HFF-Myc (cell line): ENCODE data around the gene SASH1.

Experiments
- DNase-seq: peaks from one replicate; pipeline ENCODE4 v3.0.0-alpha.2; 2011; ENCODE audit warnings: low read depth; ENCODE audit errors: extremely low read depth
- H3K4me3 ChIP-seq: replicated peaks from 2 replicates; pipeline ENCODE4 v1.5.1; 2011; ENCODE audit warnings: low read depth, mild to moderate bottlenecking, control low read depth, low read length
- CTCF ChIP-seq: IDR thresholded peaks from 2 replicates; pipeline ENCODE4 v1.5.1; 2012; ENCODE audit warnings: mild to moderate bottlenecking, low read depth, low read length, control low read depth; ENCODE audit errors: missing control alignments

The SASH1 gene

GRCh38 chr6:148359228-148359627 is 16.6 kb downstream of the SASH1 start:
- H3K4me3 ChIP-seq = no peak overlapping the region
- DNase-seq = no peak
- TF ChIP-seq CTCF = no peak

- TF ChIP-seq CTCF = no peak
- DNase-seq = peak; percentile 22
- no peak overlapping the region for H3K4me3 ChIP-seq
Measured at GRCh38 chr6:148364056-148364824, 21.6 kb downstream of the SASH1 start.

DNA sequence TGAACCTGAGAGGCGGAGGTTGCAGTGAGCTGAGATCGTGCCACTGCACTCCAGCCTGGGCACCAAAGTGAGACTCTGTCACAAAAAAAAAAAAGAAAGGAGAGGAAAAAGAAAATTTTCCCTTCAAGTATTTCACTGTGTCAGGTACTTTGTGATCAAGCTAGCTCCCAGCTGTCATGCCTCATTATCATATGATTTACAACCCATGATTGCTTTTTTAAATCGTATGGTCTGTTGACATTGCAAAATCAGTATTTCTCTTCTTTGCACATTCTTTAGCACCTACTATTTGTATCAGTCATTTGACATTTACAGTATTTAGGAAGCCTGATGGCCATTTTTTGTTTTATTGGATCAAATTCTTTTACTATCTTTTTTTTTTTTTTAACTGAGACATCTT is 22.4 kb downstream of the SASH1 start:
- no peak overlapping the region for H3K4me3 ChIP-seq
- TF ChIP-seq CTCF = no peak
- no peak for DNase-seq

DNA sequence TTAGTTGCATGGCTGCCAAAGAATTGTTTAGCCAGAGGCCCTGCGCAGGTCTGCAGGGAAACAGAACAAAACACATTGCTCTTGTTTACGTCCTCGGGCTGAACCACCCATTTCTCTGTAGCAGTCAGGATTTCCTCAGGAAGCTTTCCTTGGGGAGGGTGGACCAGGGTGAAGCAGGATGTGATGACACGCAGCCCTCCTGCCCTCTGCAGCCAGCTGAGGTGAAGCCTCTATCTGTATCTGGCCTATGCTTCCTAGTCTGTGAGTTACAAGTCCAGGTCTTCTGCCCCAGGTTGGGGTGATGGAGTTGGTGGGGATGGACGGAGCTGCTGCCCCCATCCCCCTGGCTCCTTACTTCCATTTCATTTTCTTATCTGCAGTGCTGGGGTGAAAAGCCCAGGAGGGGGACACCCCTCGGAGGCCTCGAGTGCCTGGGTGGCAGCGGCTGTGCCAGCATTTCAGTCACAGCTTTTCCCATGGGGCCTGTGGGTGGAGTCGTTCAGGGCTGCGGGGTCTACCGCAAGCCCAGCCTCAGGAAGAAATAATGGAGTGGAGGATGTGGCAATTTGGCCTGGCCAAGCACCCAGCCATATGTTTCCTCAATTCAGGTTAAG is 24.9 kb downstream of the SASH1 start:
- DNase-seq = peak; percentile 69
- no peak for TF ChIP-seq CTCF
- H3K4me3 ChIP-seq = no peak overlapping the region

DNA sequence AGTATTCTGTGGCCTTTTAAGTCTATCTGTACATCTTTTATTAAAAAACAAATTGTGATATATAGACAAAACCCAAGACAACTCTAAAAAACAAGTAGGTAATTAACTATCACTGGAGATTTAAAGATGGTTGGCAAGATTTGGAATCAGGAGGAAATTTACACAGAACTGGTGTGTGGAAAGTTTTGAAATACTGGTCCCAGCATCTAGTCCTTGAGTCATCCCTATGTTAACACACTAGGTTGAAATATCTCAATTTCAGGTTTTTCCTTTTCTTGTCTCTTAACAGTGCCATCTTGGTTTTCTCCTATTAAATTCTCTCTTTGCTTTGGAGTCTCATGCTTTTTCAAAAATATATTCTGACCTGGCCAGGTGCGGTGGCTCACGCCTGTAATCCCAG is 27.5 kb downstream of the SASH1 start:
- no peak for DNase-seq

GRCh38 chr6:148374040-148374774 is 31.6 kb downstream of the SASH1 start:
- no peak for TF ChIP-seq CTCF
- no peak for DNase-seq
- H3K4me3 ChIP-seq = no peak overlapping the region

More for the DNA sequence above, 27.5 kb downstream of the SASH1 start:
- no peak overlapping the region for H3K4me3 ChIP-seq
- TF ChIP-seq CTCF = no peak
